CD4-positive, CD25-positive, alpha-beta regulatory T cell (primary cell): ENCODE results near the gene EPAS1. TPM values are rescaled to one million over a fixed set of nuclear protein-coding genes. Genes with fewer than 3 reads are reported as not detected.

Experiments
- ATAC-seq, 2 donors: fragments of 150-1000 bp; cut with Tn5 transposase; one replicate each; pipeline ENCODE4 v1.10.0; 2021; ENCODE audit warnings: low read depth in 2 of 2, moderate number of reproducible peaks in 2 of 2, moderate library complexity in 1 of 2
- DNase-seq, 3 donors: peaks; one replicate each; pipeline versions ENCODE4 v3.0.0 to v3.0.0-alpha.2; 2012 to 2022; ENCODE audit warnings: mixed read lengths in 1 of 3
- H3K27ac ChIP-seq: one replicate; pipeline ENCODE4 v1.7.0; 2013; ENCODE audit warnings: mild to moderate bottlenecking, low read length; ENCODE audit not compliant: insufficient read depth, poor library complexity, severe bottlenecking
- H3K27me3 ChIP-seq: one replicate; pipeline ENCODE4 v1.7.0; 2013; ENCODE audit warnings: low read length; ENCODE audit not compliant: control insufficient read depth, insufficient read depth
- H3K36me3 ChIP-seq: one replicate; pipeline ENCODE4 v1.7.0; 2013; ENCODE audit warnings: mild to moderate bottlenecking, low read length, moderate library complexity; ENCODE audit not compliant: control insufficient read depth, insufficient read depth
- H3K4me1 ChIP-seq: 2 replicates; pipeline ENCODE4 v1.7.0; 2013; ENCODE audit warnings: mild to moderate bottlenecking, low read length; ENCODE audit not compliant: insufficient read depth, control insufficient read depth, poor library complexity, severe bottlenecking
- H3K4me3 ChIP-seq: one replicate; pipeline ENCODE4 v1.7.0; 2013; ENCODE audit warnings: low read depth, mild to moderate bottlenecking, low read length, moderate library complexity
- H3K9me3 ChIP-seq, 2 experiments: 1 replicate in 1 of 2; 2 replicates in 1 of 2; pipeline ENCODE4 v1.7.0; 2013; ENCODE audit warnings: low read length in 2 of 2, mild to moderate bottlenecking in 1 of 2, moderate library complexity in 1 of 2; ENCODE audit not compliant: control insufficient read depth in 2 of 2
- H3K27ac Mint-ChIP-seq, 3 donors: one replicate each; pipeline ENCODE4 v1.8.0; 2020 to 2022; ENCODE audit warnings: mild to moderate bottlenecking in 3 of 3, mixed read lengths in 3 of 3, moderate library complexity in 2 of 3
- H3K27me3 Mint-ChIP-seq: one replicate; pipeline ENCODE4 v1.8.0; 2022; ENCODE audit warnings: mild to moderate bottlenecking, mixed read lengths
- H3K36me3 Mint-ChIP-seq: one replicate; pipeline ENCODE4 v1.8.0; 2020; ENCODE audit warnings: mixed read lengths
- H3K4me1 Mint-ChIP-seq, 4 donors: one replicate each; pipeline ENCODE4 v1.8.0; 2020 to 2022; ENCODE audit warnings: mixed read lengths in 4 of 4, mild to moderate bottlenecking in 1 of 4
- H3K4me3 Mint-ChIP-seq, 4 donors: one replicate each; pipeline ENCODE4 v1.8.0; 2020 to 2022; ENCODE audit warnings: mild to moderate bottlenecking in 4 of 4, mixed read lengths in 4 of 4, moderate library complexity in 3 of 4
- H3K9me3 Mint-ChIP-seq, 7 donors: one replicate each; pipeline ENCODE4 v1.8.0; 2020 to 2022; ENCODE audit warnings: mixed read lengths in 7 of 7, mild to moderate bottlenecking in 3 of 7, moderate library complexity in 2 of 7
- polyA plus RNA-seq, 4 donors: library from polyadenylated mRNA; unstranded; fragments of 300-500 nt; fragmentation: Illumina TruSeq; gene quantifications; one replicate each; pipeline ENCODE4 v1.2.3, GENCODE V29; 2021
- total RNA-seq: library from RNA; stranded (reverse); gene quantifications from one replicate; pipeline ENCODE4 v1.2.3, GENCODE V29; 2022

The EPAS1 gene
- total and polyA plus RNA-seq, 5 donors from 2014 or later: 0.22 to 4.4 (median 0.31) TPM; not detected in 2

DNA sequence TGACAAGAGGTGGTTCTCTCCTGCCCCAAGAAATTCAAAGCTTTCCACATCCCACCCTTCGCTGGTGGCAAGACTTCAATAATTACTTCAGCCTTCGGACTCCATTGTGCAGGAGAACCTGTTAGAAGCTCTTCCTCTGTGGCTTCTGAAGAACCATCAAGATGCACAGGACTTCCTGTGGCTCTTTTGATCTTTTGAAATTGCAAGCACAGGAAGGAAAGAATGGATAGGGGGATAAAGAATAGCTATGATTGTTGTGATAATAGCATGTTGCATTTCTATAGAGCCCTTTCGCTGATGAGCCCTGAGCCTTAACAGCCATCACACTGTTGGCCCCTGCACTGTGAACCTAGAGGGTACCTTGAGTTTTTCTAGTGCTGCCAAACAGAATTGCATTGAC, 7.4 kb downstream of the EPAS1 start:
- no peak overlapping the region for H3K27ac ChIP-seq
- peaks cover 20% of the 10 kb centered on the region for H3K4me1 ChIP-seq
- DNase-seq: peak in 2 of 3 donors; percentile 14 to 53
- peaks cover 27% of the 10 kb centered on the region for H3K27me3 ChIP-seq
- H3K4me3 ChIP-seq: peak overlapping the region; percentile 52
- Mint-ChIP-seq H3K27me3 (peaks cover 55% of the 10 kb centered on the region), H3K9me3 (peaks cover 0 to 3% (median 0%) of the 10 kb centered on the region in 7 donors), H3K36me3 (no peaks in the 10 kb centered on the region), H3K4me3 (peak overlapping the region in 2 of 4 donors; percentile 47 to 64), H3K27ac (no peak overlapping the region), H3K4me1 (peaks cover under 1 to 27% (median 14%) of the 10 kb centered on the region in 4 donors)
- ATAC-seq: peak; percentile 20 to 34
- no peaks in the 10 kb centered on the region for H3K9me3 ChIP-seq
- no peaks in the 10 kb centered on the region for H3K36me3 ChIP-seq

DNA sequence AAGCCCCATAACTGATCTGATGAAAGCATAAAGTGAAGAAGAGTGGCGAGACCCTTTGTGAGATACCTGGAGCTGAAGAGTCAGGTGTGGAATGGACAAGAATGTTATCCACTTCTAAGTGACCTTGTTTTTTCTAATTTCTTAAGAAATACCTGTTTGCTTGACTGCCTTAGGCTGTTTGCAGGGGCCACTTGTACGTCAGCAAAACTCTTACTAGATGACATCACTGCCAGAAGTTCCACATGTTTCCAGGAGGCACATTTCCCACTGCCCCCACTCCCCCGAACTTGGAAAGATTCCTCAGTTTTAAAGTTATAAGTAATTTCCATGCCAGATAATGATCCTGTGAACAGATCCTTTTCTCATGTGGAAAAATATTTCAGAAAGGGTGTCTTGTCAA, 8.0 kb downstream of the EPAS1 start:
- peak overlapping the region in 2 of 4 donors; percentile 47 to 64 for H3K4me3 Mint-ChIP-seq
- no peaks in the 10 kb centered on the region for H3K36me3 ChIP-seq
- no peak for ATAC-seq
- H3K36me3 Mint-ChIP-seq: no peaks in the 10 kb centered on the region
- no peak overlapping the region for H3K27ac ChIP-seq
- peaks cover 0 to 3% (median 0%) of the 10 kb centered on the region in 7 donors for H3K9me3 Mint-ChIP-seq
- H3K27ac Mint-ChIP-seq: peak overlapping the region in 1 of 3 donors; percentile 84
- peaks cover 22% of the 10 kb centered on the region for H3K27me3 ChIP-seq
- H3K27me3 Mint-ChIP-seq: peaks cover 49% of the 10 kb centered on the region
- H3K4me3 ChIP-seq: peak overlapping the region; percentile 52
- peaks cover 15% of the 10 kb centered on the region for H3K4me1 ChIP-seq
- peaks cover 0 to 21% (median 11%) of the 10 kb centered on the region in 4 donors for H3K4me1 Mint-ChIP-seq
- DNase-seq: no peak
- H3K9me3 ChIP-seq: no peaks in the 10 kb centered on the region

DNA sequence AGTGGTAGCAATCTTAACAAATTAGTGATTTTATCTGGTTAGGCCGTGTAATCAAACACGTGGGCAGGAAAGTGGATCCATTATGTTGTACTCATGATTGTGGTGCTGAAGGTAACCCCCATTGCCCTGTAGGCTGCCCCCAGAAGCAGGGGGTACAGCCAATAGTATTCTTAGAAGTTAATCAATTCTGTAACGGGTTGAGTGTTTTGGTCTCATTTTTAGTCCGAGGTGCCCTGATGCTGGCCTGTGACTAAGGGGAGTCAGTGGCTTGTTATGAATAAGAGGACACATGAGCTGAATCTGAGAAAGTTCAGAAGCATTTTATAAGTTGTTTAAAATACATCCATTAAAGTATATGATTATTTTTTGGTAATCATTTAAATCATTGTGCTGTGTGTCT, 8.6 kb downstream of the EPAS1 start:
- no peak overlapping the region for H3K27ac ChIP-seq
- H3K36me3 ChIP-seq: no peaks in the 10 kb centered on the region
- ATAC-seq: no peak
- Mint-ChIP-seq H3K4me1 (peaks cover 0 to 21% (median 10%) of the 10 kb centered on the region in 4 donors), H3K9me3 (peaks cover 0 to 3% (median 0%) of the 10 kb centered on the region in 7 donors), H3K36me3 (no peaks in the 10 kb centered on the region), H3K27ac (no peak overlapping the region), H3K4me3 (no peak overlapping the region), H3K27me3 (peaks cover 43% of the 10 kb centered on the region)
- peaks cover 15% of the 10 kb centered on the region for H3K4me1 ChIP-seq
- H3K9me3 ChIP-seq: no peaks in the 10 kb centered on the region
- H3K4me3 ChIP-seq: no peak overlapping the region
- H3K27me3 ChIP-seq: peaks cover 17% of the 10 kb centered on the region
- DNase-seq: no peak

DNA sequence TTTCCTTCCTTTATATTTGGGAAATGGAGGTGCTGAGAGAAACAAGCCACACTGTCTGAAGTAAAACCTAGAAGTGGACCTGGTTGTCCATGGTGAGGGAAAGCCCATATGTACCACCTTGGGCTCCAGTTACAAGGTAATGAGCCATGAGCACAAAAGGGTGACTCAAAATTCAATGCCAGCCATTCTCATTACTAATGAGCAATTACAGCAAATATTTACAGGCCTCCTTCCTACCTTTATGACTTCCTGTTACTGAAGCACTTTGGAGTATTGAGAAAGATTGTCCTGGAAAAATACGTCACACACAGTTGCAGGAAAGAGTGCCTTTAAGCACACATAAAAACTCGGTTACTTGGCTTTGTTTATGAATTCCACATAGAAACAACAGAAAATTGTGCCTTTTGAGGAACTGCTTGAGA, 9.1 kb downstream of the EPAS1 start:
- Histone ChIP-seq H3K4me3 (no peak overlapping the region), H3K27ac (no peak overlapping the region), H3K36me3 (no peaks in the 10 kb centered on the region), H3K9me3 (no peaks in the 10 kb centered on the region), H3K4me1 (peaks cover 15% of the 10 kb centered on the region), H3K27me3 (peaks cover 13% of the 10 kb centered on the region)
- Mint-ChIP-seq H3K36me3 (no peaks in the 10 kb centered on the region), H3K27ac (no peak overlapping the region), H3K4me3 (no peak overlapping the region), H3K9me3 (peaks cover 0 to 3% (median 0%) of the 10 kb centered on the region in 7 donors), H3K4me1 (peaks cover 0 to 21% (median 10%) of the 10 kb centered on the region in 4 donors), H3K27me3 (peaks cover 38% of the 10 kb centered on the region)
- DNase-seq (no peak), ATAC-seq (no peak)

DNA sequence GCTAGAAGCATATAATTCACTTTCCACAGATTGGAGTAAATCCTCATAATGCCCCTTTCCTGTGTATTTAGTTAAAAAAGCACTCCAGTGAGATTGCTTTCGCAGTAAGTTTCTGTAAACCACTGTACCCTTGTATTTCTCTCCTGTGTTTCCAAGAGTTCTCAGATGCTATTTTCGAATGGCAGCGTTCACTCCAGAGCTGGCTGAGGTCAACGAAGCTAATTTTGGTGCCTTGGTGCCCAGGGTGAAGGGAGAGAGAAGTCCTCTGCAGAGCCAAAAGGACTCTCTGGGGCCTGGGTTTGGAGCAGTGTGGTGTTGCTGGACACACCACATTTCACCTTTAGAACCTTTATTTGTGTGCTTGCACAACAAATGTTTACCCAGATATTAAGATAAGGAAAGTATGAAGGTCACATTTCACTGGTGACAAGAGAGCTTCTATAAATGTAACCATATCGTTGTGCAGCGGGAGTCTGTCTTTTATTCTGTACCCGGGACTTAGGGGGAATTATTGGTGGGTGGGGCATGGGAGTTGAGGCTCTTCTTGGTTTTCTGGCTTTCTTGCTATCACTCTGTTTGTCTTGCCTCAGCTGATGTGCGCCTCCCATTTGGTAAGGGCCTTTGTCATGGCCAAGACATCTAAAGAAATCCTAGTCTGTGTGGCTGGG, 9.9 kb downstream of the EPAS1 start:
- H3K27me3 ChIP-seq: peaks cover 13% of the 10 kb centered on the region
- H3K9me3 Mint-ChIP-seq: peaks cover 0 to 3% (median 0%) of the 10 kb centered on the region in 7 donors
- no peak overlapping the region for H3K27ac ChIP-seq
- no peak overlapping the region for H3K4me3 Mint-ChIP-seq
- DNase-seq (no peak), ATAC-seq (no peak)
- no peaks in the 10 kb centered on the region for H3K36me3 Mint-ChIP-seq
- H3K4me1 Mint-ChIP-seq: peaks cover 0 to 21% (median 10%) of the 10 kb centered on the region in 4 donors
- H3K36me3 ChIP-seq: no peaks in the 10 kb centered on the region
- peaks cover 15% of the 10 kb centered on the region for H3K4me1 ChIP-seq
- H3K27ac Mint-ChIP-seq: no peak overlapping the region
- peaks cover 32% of the 10 kb centered on the region for H3K27me3 Mint-ChIP-seq
- H3K9me3 ChIP-seq: no peaks in the 10 kb centered on the region
- no peak overlapping the region for H3K4me3 ChIP-seq

DNA sequence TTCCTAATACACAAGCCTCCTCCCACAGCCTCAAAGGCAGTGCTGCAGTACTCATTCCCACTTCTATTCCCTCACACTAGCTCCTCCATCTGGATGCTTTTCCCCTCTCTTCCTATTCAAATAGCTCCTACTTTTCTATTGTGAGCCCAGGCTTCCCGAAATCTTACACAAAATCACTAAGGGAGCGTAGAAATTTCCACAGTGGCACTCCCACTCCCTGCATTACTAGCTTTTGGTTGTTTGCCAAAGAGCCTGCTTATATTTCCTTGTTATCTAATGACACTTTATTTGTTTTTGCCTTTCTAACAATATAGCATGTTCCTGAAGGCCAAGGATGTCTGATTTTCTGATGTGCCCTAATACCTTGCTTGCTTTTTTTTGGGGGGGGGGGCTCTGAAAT, 10.9 kb downstream of the EPAS1 start:
- ATAC-seq: no peak
- H3K27ac ChIP-seq: no peak overlapping the region

DNA sequence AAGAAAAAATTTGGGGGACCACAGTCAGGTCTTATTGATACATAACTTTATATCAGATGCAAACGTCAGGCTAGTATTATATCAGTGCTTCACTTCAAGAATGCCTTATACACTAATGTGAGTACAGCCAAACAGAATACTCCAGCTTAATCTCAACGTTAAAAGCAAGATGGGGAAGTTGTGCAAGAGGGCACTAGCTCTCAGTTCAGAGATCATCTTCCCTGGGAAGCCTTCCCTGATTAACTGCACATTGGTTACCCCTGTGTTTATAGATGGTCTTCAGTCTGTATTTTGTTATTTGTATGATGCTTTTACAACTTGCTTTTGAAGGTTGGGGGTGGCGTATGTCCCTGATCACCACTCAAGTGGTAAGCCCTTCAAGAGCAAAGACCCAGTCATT, 11.4 kb downstream of the EPAS1 start:
- H3K27me3 ChIP-seq: peaks cover 7% of the 10 kb centered on the region
- no peak for DNase-seq
- Mint-ChIP-seq H3K4me1 (peaks cover 0 to 21% (median 8%) of the 10 kb centered on the region in 4 donors), H3K27ac (no peak overlapping the region), H3K27me3 (peaks cover 17% of the 10 kb centered on the region), H3K9me3 (peaks cover 0 to 2% (median 0%) of the 10 kb centered on the region in 7 donors), H3K36me3 (no peaks in the 10 kb centered on the region), H3K4me3 (no peak overlapping the region)
- peaks cover 15% of the 10 kb centered on the region for H3K4me1 ChIP-seq
- H3K9me3 ChIP-seq: no peaks in the 10 kb centered on the region
- H3K36me3 ChIP-seq: no peaks in the 10 kb centered on the region
- ATAC-seq: no peak
- no peak overlapping the region for H3K27ac ChIP-seq
- no peak overlapping the region for H3K4me3 ChIP-seq

More for the DNA sequence above, 10.9 kb downstream of the EPAS1 start:
- no peak overlapping the region for H3K4me3 ChIP-seq
- H3K27me3 ChIP-seq: peaks cover 12% of the 10 kb centered on the region
- no peaks in the 10 kb centered on the region for H3K9me3 ChIP-seq
- H3K4me1 Mint-ChIP-seq: peaks cover 0 to 21% (median 8%) of the 10 kb centered on the region in 4 donors
- H3K4me3 Mint-ChIP-seq: no peak overlapping the region
- no peaks in the 10 kb centered on the region for H3K36me3 Mint-ChIP-seq
- no peak overlapping the region for H3K27ac Mint-ChIP-seq
- no peaks in the 10 kb centered on the region for H3K36me3 ChIP-seq
- peaks cover 15% of the 10 kb centered on the region for H3K4me1 ChIP-seq
- DNase-seq: no peak
- peaks cover 23% of the 10 kb centered on the region for H3K27me3 Mint-ChIP-seq
- peaks cover 0 to 2% (median 0%) of the 10 kb centered on the region in 7 donors for H3K9me3 Mint-ChIP-seq
